ENCODE measurements around the gene SNCA. TPM values are rescaled to one million over a fixed set of nuclear protein-coding genes. Genes with fewer than 3 reads are reported as not detected.

Gene SNCA
- total RNA-seq, 1 donor from 2014 or later = 5.6 TPM

GRCh38 chr4:89834486-89835209, 2.3 kb downstream of the SNCA start:
- H3K27ac ChIP-seq = no peak overlapping the region
- H3K36me3 Mint-ChIP-seq = peaks cover 25% of the 10 kb centered on the region
- peak overlapping the region; percentile 94 for H3K4me3 Mint-ChIP-seq
- H3K9me3 Mint-ChIP-seq = no peaks in the 10 kb centered on the region
- peaks cover 27% of the 10 kb centered on the region for H3K27me3 ChIP-seq
- H3K36me3 ChIP-seq = no peaks in the 10 kb centered on the region
- no peak overlapping the region for H3K27ac Mint-ChIP-seq
- TF ChIP-seq EZH2 (IDR thresholded peaks at IDR 0.05) = no peak
- TF ChIP-seq EZH2phosphoT487 (IDR thresholded peaks at IDR 0.05) = no peak
- TF ChIP-seq CTCF (IDR thresholded peaks at IDR 0.05) = no peak
- H3K4me3 ChIP-seq = no peak overlapping the region
- no peak for DNase-seq (ENCODE audit: low spot score)
- no peak overlapping the region for H3K9ac ChIP-seq
- H3K4me1 ChIP-seq = no peaks in the 10 kb centered on the region
- H3K4me1 Mint-ChIP-seq = peaks cover 33% of the 10 kb centered on the region
- no peaks in the 10 kb centered on the region for H3K9me3 ChIP-seq (ENCODE audit: low read depth)
- H3F3A ChIP-seq (ENCODE audit: low read depth) = peaks cover 14% of the 10 kb centered on the region
- H3K79me2 ChIP-seq (ENCODE audit: low read depth) = no peaks in the 10 kb centered on the region
- no peak overlapping the region for H2AFZ ChIP-seq (replicated peaks)
- no peaks in the 10 kb centered on the region for H3K27me3 Mint-ChIP-seq (ENCODE audit: insufficient read depth, low read depth)
- H3K4me2 ChIP-seq = no peak overlapping the region
- no peaks in the 10 kb centered on the region for H4K20me1 ChIP-seq (ENCODE audit: low read depth)

- H4K20me1 ChIP-seq (ENCODE audit: low read depth) = no peaks in the 10 kb centered on the region
- no peaks in the 10 kb centered on the region for H3F3A ChIP-seq (ENCODE audit: low read depth)
- TF ChIP-seq EZH2 (IDR thresholded peaks at IDR 0.05) (no peak), EZH2phosphoT487 (IDR thresholded peaks at IDR 0.05) (no peak), CTCF (IDR thresholded peaks at IDR 0.05) (no peak)
- no peaks in the 10 kb centered on the region for H3K9me3 ChIP-seq (ENCODE audit: low read depth)
- Mint-ChIP-seq H3K9me3 (no peaks in the 10 kb centered on the region), H3K27me3 (ENCODE audit: insufficient read depth, low read depth) (no peaks in the 10 kb centered on the region), H3K27ac (no peak overlapping the region), H3K36me3 (peaks cover 33% of the 10 kb centered on the region), H3K4me1 (peaks cover 7% of the 10 kb centered on the region), H3K4me3 (no peak overlapping the region)
- no peaks in the 10 kb centered on the region for H3K79me2 ChIP-seq (ENCODE audit: low read depth)
- H3K4me1 ChIP-seq = no peaks in the 10 kb centered on the region
- H3K27ac ChIP-seq = no peak overlapping the region
- no peak overlapping the region for H2AFZ ChIP-seq (replicated peaks)
- no peak overlapping the region for H3K9ac ChIP-seq
- no peaks in the 10 kb centered on the region for H3K27me3 ChIP-seq
- no peak overlapping the region for H3K4me2 ChIP-seq
- DNase-seq (ENCODE audit: low spot score) = no peak
- no peaks in the 10 kb centered on the region for H3K36me3 ChIP-seq
- H3K4me3 ChIP-seq = no peak overlapping the region
Observed at GRCh38 chr4:89829470-89830138, 7.4 kb downstream of the SNCA start.

- H3K27ac ChIP-seq = no peak overlapping the region
- H4K20me1 ChIP-seq (ENCODE audit: low read depth) = no peaks in the 10 kb centered on the region
- no peaks in the 10 kb centered on the region for H3K27me3 ChIP-seq
- TF ChIP-seq EZH2 (IDR thresholded peaks at IDR 0.05) (no peak), EZH2phosphoT487 (IDR thresholded peaks at IDR 0.05) (no peak), CTCF (IDR thresholded peaks at IDR 0.05) (no peak)
- no peaks in the 10 kb centered on the region for H3K9me3 ChIP-seq (ENCODE audit: low read depth)
- H3K27ac Mint-ChIP-seq = no peak overlapping the region
- H3K4me2 ChIP-seq = no peak overlapping the region
- H3K4me1 ChIP-seq = no peaks in the 10 kb centered on the region
- H3F3A ChIP-seq (ENCODE audit: low read depth) = no peaks in the 10 kb centered on the region
- H3K4me1 Mint-ChIP-seq = peaks cover 2% of the 10 kb centered on the region
- no peak for DNase-seq (ENCODE audit: low spot score)
- H3K36me3 Mint-ChIP-seq = peaks cover 24% of the 10 kb centered on the region
- H2AFZ ChIP-seq (replicated peaks) = no peak overlapping the region
- H3K4me3 ChIP-seq = no peak overlapping the region
- no peak overlapping the region for H3K9ac ChIP-seq
- no peaks in the 10 kb centered on the region for H3K9me3 Mint-ChIP-seq
- no peak overlapping the region for H3K4me3 Mint-ChIP-seq
- H3K36me3 ChIP-seq = no peaks in the 10 kb centered on the region
- no peaks in the 10 kb centered on the region for H3K79me2 ChIP-seq (ENCODE audit: low read depth)
- H3K27me3 Mint-ChIP-seq (ENCODE audit: insufficient read depth, low read depth) = no peaks in the 10 kb centered on the region
Observed at GRCh38 chr4:89823416-89823815, 13.5 kb downstream of the SNCA start.
